Measurements from ENCODE around the gene TMEM234. TPM values are rescaled to one million over a fixed set of nuclear protein-coding genes. Genes with fewer than 3 reads are reported as not detected.

TMEM234 gene
- total RNA-seq, 2 donors from 2014 or later = 8.1 to 8.9 TPM

- TF ChIP-seq CTCF (IDR thresholded peaks at IDR 0.05) = peak in 1 of 2 donors; percentile 53
- H3K9me3 ChIP-seq = no peaks in the 10 kb centered on the region
- H3K4me3 ChIP-seq = peak overlapping the region; percentile 61 to 70
- peak overlapping the region; percentile 85 to 88 for H3K27ac ChIP-seq
- H3K36me3 ChIP-seq = no peaks in the 10 kb centered on the region
- peaks cover 0 to 25% of the 10 kb centered on the region in 2 donors for H3K4me1 ChIP-seq
- no peaks in the 10 kb centered on the region for H3K27me3 ChIP-seq
- DNase-seq (ENCODE audit: low spot score) = peak; percentile 79
Observed at GRCh38 chr1:32240140-32240951, 18.2 kb upstream of the TMEM234 start.

DNA sequence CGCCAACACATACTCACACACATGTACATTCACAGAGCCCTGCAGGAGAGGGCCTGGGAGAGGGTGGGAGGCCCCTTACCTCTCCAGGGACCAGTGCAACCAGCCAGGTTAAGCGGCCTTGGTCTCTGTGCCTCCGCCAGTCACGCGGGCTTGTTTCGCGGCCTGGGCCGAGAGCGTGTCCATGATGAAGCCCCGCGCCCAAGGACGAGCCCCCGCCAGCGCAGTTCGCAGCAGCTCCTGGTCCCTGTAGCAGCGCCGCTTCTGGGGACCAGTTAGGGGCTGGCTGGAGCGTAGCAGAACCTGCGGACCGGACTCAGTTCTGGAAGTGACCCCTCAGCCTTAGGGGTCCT is 17.6 kb upstream of the TMEM234 start:
- Histone ChIP-seq H3K27ac (peak overlapping the region; percentile 85 to 88), H3K27me3 (no peaks in the 10 kb centered on the region), H3K4me1 (peaks cover 0 to 25% of the 10 kb centered on the region in 2 donors), H3K4me3 (peak overlapping the region; percentile 61 to 70), H3K36me3 (no peaks in the 10 kb centered on the region), H3K9me3 (no peaks in the 10 kb centered on the region)
- no peak for DNase-seq (ENCODE audit: low spot score)
- TF ChIP-seq CTCF (IDR thresholded peaks at IDR 0.05) = no peak

DNA sequence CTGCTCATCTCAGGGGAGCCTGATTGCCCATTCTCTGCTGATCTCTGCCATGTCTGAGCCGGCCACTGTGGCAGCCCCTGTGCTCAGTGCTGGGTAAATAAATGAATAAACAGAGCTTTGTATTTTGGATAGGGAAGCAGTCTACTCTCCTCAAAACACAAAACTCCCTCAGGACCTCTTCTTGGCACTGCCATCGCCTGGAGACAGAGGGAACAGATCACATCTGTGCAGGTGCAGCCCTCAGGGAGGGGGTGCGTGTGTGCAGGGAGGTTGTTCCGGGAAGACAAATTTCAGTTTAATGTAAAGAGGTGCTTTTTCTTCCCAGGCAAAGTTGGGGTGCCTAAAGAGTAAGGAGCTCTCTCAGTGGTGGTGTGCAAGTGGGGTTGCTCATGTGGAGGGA is 17.2 kb upstream of the TMEM234 start:
- Histone ChIP-seq H3K27ac (peak overlapping the region in 1 of 2 donors; percentile 88), H3K36me3 (no peaks in the 10 kb centered on the region), H3K4me1 (peaks cover 0 to 25% of the 10 kb centered on the region in 2 donors), H3K4me3 (no peak overlapping the region), H3K9me3 (no peaks in the 10 kb centered on the region), H3K27me3 (no peaks in the 10 kb centered on the region)
- no peak for TF ChIP-seq CTCF (IDR thresholded peaks at IDR 0.05)
- DNase-seq (ENCODE audit: low spot score) = no peak

DNA sequence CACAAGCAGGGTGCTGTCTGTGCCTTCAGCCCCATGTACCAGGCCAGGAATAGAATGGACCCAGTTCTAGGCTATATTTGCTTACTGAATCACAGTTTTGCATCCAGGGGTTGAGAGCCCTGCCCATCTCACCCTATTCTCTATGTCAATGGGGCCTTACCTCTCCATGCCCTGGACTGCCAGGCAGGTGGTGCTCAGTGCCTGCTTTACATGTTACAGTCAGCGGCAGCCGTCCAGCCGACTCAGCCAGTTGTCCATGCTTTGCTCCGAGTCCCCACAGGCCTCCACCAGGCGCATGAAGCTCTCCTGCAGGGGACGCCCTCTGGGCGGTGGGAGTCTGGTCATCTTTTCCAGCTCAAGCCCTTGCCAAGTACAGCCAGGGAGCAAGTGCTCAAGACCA is 12.6 kb upstream of the TMEM234 start:
- Histone ChIP-seq H3K27me3 (no peaks in the 10 kb centered on the region), H3K27ac (no peak overlapping the region), H3K4me1 (peaks cover 0 to 2% of the 10 kb centered on the region in 2 donors), H3K9me3 (no peaks in the 10 kb centered on the region), H3K4me3 (no peak overlapping the region), H3K36me3 (peaks cover 26% of the 10 kb centered on the region)
- TF ChIP-seq CTCF (IDR thresholded peaks at IDR 0.05) = no peak
- DNase-seq (ENCODE audit: low spot score) = no peak

DNA sequence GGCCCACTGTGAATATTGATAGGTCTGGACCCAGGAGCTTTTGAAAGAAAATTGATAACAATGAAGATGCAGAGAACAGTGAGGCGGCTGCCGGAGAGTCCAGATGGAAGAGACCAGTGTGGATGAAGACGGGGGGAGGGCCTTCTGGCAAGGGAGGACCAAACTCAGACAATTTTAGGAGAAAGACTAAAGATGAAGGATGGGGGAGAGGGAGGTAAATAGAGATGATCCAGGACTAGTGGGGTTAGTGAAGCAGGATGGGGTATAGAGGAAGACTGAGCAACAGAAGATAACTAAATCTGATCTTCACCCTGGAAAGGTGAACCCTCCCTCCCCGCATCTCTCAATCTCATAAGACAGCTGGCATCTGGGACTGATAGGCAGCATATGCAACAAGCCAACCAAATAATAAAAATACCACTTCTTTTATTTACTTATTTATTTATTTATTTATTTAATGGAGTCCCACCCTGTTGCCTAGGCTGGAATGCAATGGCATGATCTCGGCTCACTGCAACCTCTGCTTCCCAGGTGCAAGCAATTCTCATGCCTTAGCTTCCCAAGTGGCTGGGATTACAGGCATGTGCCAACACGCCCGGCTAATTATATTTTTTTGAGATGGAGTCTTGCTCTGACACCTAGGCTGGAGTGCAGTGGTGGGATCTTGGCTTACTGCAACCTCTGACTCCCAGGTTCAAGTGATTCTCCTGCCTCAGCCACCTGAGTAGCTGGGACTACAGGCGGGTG is 10.6 kb upstream of the TMEM234 start:
- no peaks in the 10 kb centered on the region for H3K4me1 ChIP-seq
- H3K27ac ChIP-seq = no peak overlapping the region
- no peak for DNase-seq (ENCODE audit: low spot score)
- H3K9me3 ChIP-seq = no peaks in the 10 kb centered on the region
- peaks cover 43% of the 10 kb centered on the region for H3K36me3 ChIP-seq
- H3K27me3 ChIP-seq = no peaks in the 10 kb centered on the region
- TF ChIP-seq CTCF (IDR thresholded peaks at IDR 0.05) = no peak
- no peak overlapping the region for H3K4me3 ChIP-seq

Data from right atrium auricular region (tissue), 2 donors.